Peyer's patch (tissue), 4 donors: ENCODE data around the gene PCGF2. TPM values are rescaled to one million over a fixed set of nuclear protein-coding genes. Genes with fewer than 3 reads are reported as not detected.

Experiments used
- DNase-seq, 3 donors: peaks; one replicate each; pipeline ENCODE4 v3.0.0-alpha.2; 2017 to 2019
- H3K27ac ChIP-seq, 4 donors: fragments of 200-600 bp; sonication (generic); one replicate each; pipeline ENCODE4 v1.5.1; 2016 to 2019
- H3K27me3 ChIP-seq, 2 donors: fragments of 200-600 bp; sonication (generic); one replicate each; pipeline ENCODE4 v1.5.1; 2019
- H3K36me3 ChIP-seq, 3 donors: fragments of 200-600 bp; sonication (generic); one replicate each; pipeline ENCODE4 v1.5.1; 2016 to 2019
- H3K4me1 ChIP-seq, 4 donors: fragments of 200-600 bp; sonication (generic); one replicate each; pipeline ENCODE4 v1.5.1; 2016 to 2019
- H3K4me3 ChIP-seq, 4 donors: fragments of 200-600 bp; sonication (generic); 1 replicate in 3 of 4; 2 replicates in 1 of 4; pipeline ENCODE4 v1.5.1; 2016 to 2019; ENCODE audit warnings: mild to moderate bottlenecking in 1 of 4
- H3K9me3 ChIP-seq, 4 donors: fragments of 200-600 bp; sonication (generic); one replicate each; pipeline ENCODE4 v1.5.1; 2016 to 2019; ENCODE audit warnings: mild to moderate bottlenecking in 1 of 4
- CTCF ChIP-seq, 6 experiments: fragments of 450-650 bp in 4 of 6; fragments of 200-600 bp in 2 of 6; sonication (generic) in 1 of 6; IDR thresholded peaks; one replicate each; pipeline ENCODE4 v1.5.1; 2017 to 2019; ENCODE audit warnings: antibody characterized with exemption in 6 of 6, mild to moderate bottlenecking in 3 of 6, moderate library complexity in 1 of 6
- POLR2A ChIP-seq, 2 donors: fragments of 450-650 bp; IDR thresholded peaks; one replicate each; pipeline ENCODE4 v1.5.1; 2017; ENCODE audit warnings: antibody characterized with exemption in 2 of 2, mild to moderate bottlenecking in 2 of 2, moderate library complexity in 2 of 2
- total RNA-seq, 4 donors: library from RNA; depleted of rRNA; stranded (reverse); fragments of >200 nt; gene quantifications; one replicate each; pipeline ENCODE4 v1.1.0, GENCODE V29; 2016

The PCGF2 gene
- total RNA-seq, result 10 to 100 TPM in 2 of 4 donors, 1 to 10 TPM in 2; 8.3 to 41.9 (median 14.5) TPM

DNA sequence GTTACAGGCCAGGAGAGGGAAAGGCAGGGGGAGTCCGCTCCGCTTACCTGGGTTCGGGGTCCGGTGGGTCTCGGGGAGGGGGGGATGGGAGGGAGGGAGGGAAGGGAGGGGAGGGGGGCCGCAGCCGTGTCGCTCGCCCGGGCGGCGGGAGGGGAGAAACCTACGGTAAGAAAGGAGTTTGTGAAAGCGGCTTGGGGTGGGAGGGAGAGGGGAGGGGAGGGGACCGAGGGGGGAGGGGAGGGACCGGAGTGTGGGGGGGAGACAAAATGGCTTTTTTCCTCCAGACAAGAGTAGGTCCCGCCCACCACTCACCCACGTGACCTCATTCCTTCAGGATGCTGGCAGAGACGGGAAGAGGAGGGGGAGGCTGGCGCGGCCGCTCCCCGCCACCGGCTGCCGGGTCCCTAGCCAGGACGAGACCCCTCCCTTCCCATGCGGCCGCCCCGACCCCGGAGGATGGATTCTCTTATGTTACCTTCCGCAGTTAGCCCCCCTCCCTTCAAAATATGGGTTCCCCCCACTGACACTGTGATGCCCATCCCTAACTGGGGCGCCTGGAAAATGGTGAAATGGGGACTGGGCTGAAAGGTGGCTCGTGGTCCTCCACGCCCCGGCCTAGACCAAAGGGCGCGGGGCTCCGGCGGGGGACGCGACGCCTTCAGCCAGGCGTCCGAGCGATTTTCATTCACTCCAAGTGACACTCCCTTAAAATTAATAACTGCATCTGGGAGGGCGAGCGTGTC lies at the start of gene PCGF2:
Gene PCGF2 (minus strand): TSS at position 188 of the 743 bp plus-strand sequence. CDS start 7,934 bp downstream, outside the sequence.
- Histone ChIP-seq H3K27ac (peak within 1 kb of the TSS; percentile 69 to 91 (median 79)), H3K4me3 (peak within 1 kb of the TSS; percentile 47 to 99 (median 66)), H3K4me1 (peaks cover 3 to 57% (median 33%) of the 10 kb centered on the region in 4 donors), H3K27me3 (no peaks in the 10 kb centered on the region), H3K36me3 (no peaks in the 10 kb centered on the region), H3K9me3 (no peaks in the 10 kb centered on the region)
- DNase-seq, result peak; percentile 60 to 91 (median 90)
- TF ChIP-seq CTCF (IDR thresholded peaks at IDR 0.05), result no peak
- peak in 1 of 2 donors; percentile 13 for TF ChIP-seq POLR2A (IDR thresholded peaks at IDR 0.05)

DNA sequence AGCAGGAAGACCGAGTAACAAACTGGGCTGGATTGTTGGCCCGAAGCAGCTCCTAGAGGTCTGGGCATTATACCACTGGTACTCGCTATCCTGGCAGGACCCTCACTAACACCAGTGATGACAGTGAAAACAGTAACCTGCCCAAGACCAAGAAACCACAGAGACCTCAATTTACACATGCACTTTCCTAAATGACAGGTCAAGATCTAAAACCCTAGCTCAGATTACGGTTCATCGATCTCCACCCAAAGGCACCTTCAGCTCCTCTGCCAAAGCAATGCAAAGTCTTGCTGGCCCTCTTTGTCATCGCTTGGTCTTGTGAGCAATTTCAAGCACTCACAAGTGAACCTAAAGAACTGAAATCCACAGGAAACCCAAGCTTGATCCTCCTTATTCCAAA lies 49.7 kb upstream of the PCGF2 start:
- no peak for DNase-seq
- H3K4me3 ChIP-seq, result peak overlapping the region in 3 of 4 donors; percentile 22 to 98 (median 82)
- H3K27ac ChIP-seq, result no peak overlapping the region

GRCh38 chr17:38797158-38797490 lies 49.0 kb upstream of the PCGF2 start:
- Histone ChIP-seq H3K27ac (no peak overlapping the region), H3K4me1 (peaks cover 4 to 36% (median 8%) of the 10 kb centered on the region in 4 donors), H3K27me3 (no peaks in the 10 kb centered on the region), H3K36me3 (peaks cover 0 to 17% (median 0%) of the 10 kb centered on the region in 3 donors), H3K9me3 (no peaks in the 10 kb centered on the region), H3K4me3 (no peak overlapping the region)
- TF ChIP-seq POLR2A (IDR thresholded peaks at IDR 0.05) (no peak), CTCF (IDR thresholded peaks at IDR 0.05) (no peak)
- DNase-seq, result no peak

More for the DNA sequence above, 49.7 kb upstream of the PCGF2 start:
- Histone ChIP-seq H3K4me1 (peaks cover 4 to 36% (median 8%) of the 10 kb centered on the region in 4 donors), H3K36me3 (peaks cover 0 to 20% (median 0%) of the 10 kb centered on the region in 3 donors), H3K9me3 (no peaks in the 10 kb centered on the region), H3K27me3 (no peaks in the 10 kb centered on the region)
- TF ChIP-seq POLR2A (IDR thresholded peaks at IDR 0.05), result no peak
- no peak for TF ChIP-seq CTCF (IDR thresholded peaks at IDR 0.05)

- no peaks in the 10 kb centered on the region for H3K9me3 ChIP-seq
- no peaks in the 10 kb centered on the region for H3K27me3 ChIP-seq
- H3K4me1 ChIP-seq, result peaks cover 4 to 36% (median 8%) of the 10 kb centered on the region in 4 donors
- H3K4me3 ChIP-seq, result no peak overlapping the region
- no peak for DNase-seq
- H3K27ac ChIP-seq, result no peak overlapping the region
- TF ChIP-seq CTCF (IDR thresholded peaks at IDR 0.05), result no peak
- peaks cover 0 to 11% (median 0%) of the 10 kb centered on the region in 3 donors for H3K36me3 ChIP-seq
These were observed 48.5 kb upstream of the PCGF2 start for GRCh38 chr17:38796451-38797157.

DNA sequence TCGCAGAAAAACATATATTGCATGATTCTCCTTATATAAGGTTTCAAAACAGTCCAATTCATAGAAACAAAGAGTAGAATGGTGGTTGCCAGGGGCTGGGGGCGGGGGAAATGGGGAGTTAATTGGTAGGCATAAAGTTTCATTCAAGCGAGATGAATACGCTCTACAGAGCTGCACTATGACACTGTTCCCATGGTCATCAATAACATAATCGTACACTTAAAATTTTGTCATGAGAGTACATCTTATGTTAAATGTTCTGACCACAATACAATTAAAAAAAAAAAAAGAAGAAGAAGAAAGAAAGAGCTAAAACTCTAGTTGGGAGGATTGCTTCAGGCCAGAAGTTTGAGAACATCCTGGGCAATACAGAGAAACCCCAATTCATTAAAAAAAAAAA lies 46.1 kb upstream of the PCGF2 start:
- Histone ChIP-seq H3K27me3 (no peaks in the 10 kb centered on the region), H3K36me3 (peaks cover 0 to 7% (median 0%) of the 10 kb centered on the region in 3 donors), H3K27ac (no peak overlapping the region), H3K4me1 (peaks cover 4 to 31% (median 8%) of the 10 kb centered on the region in 4 donors), H3K9me3 (no peaks in the 10 kb centered on the region), H3K4me3 (no peak overlapping the region)
- no peak for DNase-seq
- TF ChIP-seq CTCF (IDR thresholded peaks at IDR 0.05), result no peak
